Breast epithelium (tissue), 4 donors: ENCODE data around the gene ICAM2. TPM values are rescaled to one million over a fixed set of nuclear protein-coding genes. Genes with fewer than 3 reads are reported as not detected.

Experiments used
- DNase-seq, 2 donors: peaks; one replicate each; pipeline ENCODE4 v3.0.0-alpha.2; 2019; ENCODE audit warnings: low spot score in 2 of 2
- H3K27ac ChIP-seq, 2 donors: fragments of 200-600 bp; sonication (generic) in 1 of 2; one replicate each; pipeline ENCODE4 v1.5.1; 2016 to 2019; ENCODE audit warnings: mild to moderate bottlenecking in 1 of 2
- H3K27me3 ChIP-seq, 2 donors: fragments of 200-600 bp; sonication (generic) in 1 of 2; one replicate each; pipeline versions ENCODE4 v1.5.1 to v1.6.0; 2017 to 2019; ENCODE audit warnings: control low read depth in 1 of 2, mild to moderate bottlenecking in 1 of 2
- H3K36me3 ChIP-seq: fragments of 200-600 bp; one replicate; pipeline ENCODE4 v1.5.1; 2019
- H3K4me1 ChIP-seq, 2 donors: fragments of 200-600 bp; sonication (generic); one replicate each; pipeline ENCODE4 v1.5.1; 2016 to 2019; ENCODE audit warnings: control low read depth in 1 of 2
- H3K4me3 ChIP-seq, 3 donors: fragments of 200-600 bp; sonication (generic); 1 replicate in 2 of 3; 2 replicates in 1 of 3; pipeline ENCODE4 v1.5.1; 2016 to 2019; ENCODE audit warnings: mild to moderate bottlenecking in 3 of 3, moderate library complexity in 2 of 3
- H3K9me3 ChIP-seq, 2 donors: fragments of 200-600 bp; sonication (generic) in 1 of 2; one replicate each; pipeline ENCODE4 v1.5.1; 2016 to 2019; ENCODE audit warnings: control low read depth in 1 of 2
- POLR2A ChIP-seq: fragments of 450-650 bp; IDR thresholded peaks from one replicate; pipeline ENCODE4 v1.6.1; 2016; ENCODE audit warnings: antibody characterized with exemption, mild to moderate bottlenecking, moderate library complexity
- POLR2AphosphoS5 ChIP-seq, 3 donors: sonication (generic); formaldehyde crosslinking; IDR thresholded peaks; one replicate each; pipeline ENCODE4 v1.6.1; 2017; ENCODE audit warnings: antibody characterized with exemption in 3 of 3
- intact Hi-C: fragments of 100-400 bp; cut with DNase I; formaldehyde crosslinking; loops from one replicate; pipeline ENCODE4 v1.15.1; 2023; ENCODE audit warnings: low total_unique reads
- total RNA-seq, 3 donors: library from RNA; depleted of rRNA; stranded (reverse); fragments of >200 nt; gene quantifications; one replicate each; pipeline ENCODE4 v1.1.0, GENCODE V29; 2016
- TF ChIP-seq, protein P1 (sequence below), 3 donors: fragments of 450-650 bp; IDR thresholded peaks; one replicate each; pipeline ENCODE4 v1.5.1; 2016 to 2017; ENCODE audit warnings: antibody characterized with exemption in 3 of 3, mild to moderate bottlenecking in 3 of 3, moderate library complexity in 3 of 3

ICAM2 gene
- total RNA-seq, 3 donors from 2014 or later = 26.1 to 106 (median 32.2) TPM

DNA sequence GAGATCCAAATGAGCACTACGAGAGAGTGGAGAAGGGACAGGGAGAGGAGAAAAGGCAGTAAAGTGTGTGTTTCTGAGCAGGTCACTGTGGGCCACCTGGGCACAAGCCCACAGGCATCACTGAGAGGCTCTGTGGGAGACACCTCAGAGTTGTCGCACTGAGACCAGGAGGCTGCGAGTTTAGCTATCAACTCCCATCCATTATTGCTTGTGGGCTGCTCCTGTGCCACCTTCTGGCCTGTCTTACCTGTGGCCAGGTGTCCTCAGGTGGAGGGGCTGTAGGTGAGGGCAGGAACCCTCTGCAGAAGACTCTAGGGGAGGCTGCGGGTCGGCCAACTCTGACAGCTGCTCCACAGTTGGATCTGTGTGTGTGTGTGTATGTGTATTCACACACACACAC, 24.8 kb downstream of the ICAM2 start:
- intact Hi-C loops = no loop called here
- Histone ChIP-seq H3K4me1 (peaks cover 1 to 8% of the 10 kb centered on the region in 2 donors), H3K27me3 (no peaks in the 10 kb centered on the region), H3K27ac (no peak overlapping the region), H3K36me3 (no peaks in the 10 kb centered on the region), H3K4me3 (no peak overlapping the region), H3K9me3 (no peaks in the 10 kb centered on the region)
- DNase-seq = peak in 1 of 2 donors; percentile 22
- TF ChIP-seq POLR2A (no peak), POLR2AphosphoS5 (IDR thresholded peaks at IDR 0.05) (no peak)
- TF ChIP-seq, protein P1, sequence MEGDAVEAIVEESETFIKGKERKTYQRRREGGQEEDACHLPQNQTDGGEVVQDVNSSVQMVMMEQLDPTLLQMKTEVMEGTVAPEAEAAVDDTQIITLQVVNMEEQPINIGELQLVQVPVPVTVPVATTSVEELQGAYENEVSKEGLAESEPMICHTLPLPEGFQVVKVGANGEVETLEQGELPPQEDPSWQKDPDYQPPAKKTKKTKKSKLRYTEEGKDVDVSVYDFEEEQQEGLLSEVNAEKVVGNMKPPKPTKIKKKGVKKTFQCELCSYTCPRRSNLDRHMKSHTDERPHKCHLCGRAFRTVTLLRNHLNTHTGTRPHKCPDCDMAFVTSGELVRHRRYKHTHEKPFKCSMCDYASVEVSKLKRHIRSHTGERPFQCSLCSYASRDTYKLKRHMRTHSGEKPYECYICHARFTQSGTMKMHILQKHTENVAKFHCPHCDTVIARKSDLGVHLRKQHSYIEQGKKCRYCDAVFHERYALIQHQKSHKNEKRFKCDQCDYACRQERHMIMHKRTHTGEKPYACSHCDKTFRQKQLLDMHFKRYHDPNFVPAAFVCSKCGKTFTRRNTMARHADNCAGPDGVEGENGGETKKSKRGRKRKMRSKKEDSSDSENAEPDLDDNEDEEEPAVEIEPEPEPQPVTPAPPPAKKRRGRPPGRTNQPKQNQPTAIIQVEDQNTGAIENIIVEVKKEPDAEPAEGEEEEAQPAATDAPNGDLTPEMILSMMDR (IDR thresholded peaks at IDR 0.05) = no peak

DNA sequence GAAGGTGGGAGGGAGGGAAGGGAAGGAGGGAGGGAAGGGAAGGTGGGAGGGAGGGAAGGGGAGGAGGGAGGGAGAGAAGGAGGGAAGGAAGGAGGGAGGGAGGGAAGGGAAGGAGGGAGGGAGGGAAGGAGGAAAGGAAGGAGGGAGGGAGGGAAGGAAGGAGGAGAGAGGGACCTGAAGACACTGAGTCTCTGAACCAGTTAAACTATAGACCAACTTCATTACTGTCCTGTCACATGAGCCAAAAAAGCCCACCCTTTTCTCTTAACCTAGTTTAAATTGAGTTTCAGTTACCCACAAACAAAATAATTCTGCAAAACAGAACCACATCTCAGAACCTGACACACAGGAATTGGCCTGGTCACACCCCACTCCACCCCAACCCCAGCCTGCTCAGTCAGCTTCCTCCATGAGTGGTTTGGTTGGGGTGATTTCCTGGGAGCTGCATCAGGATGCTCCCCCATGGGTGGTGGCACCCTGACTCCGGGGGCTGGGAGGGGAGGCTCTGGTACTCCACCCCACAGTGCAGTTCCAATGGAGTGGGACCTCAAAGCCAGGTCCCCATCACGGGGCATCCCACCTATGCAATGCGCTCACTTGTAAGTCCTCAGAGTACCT, 27.0 kb downstream of the ICAM2 start:
- TF ChIP-seq, protein P1 (IDR thresholded peaks at IDR 0.05) = no peak
- no peak for TF ChIP-seq POLR2A
- TF ChIP-seq POLR2AphosphoS5 (IDR thresholded peaks at IDR 0.05) = no peak
- intact Hi-C loops = no loop called here
- H3K4me1 ChIP-seq = peaks cover 4 to 9% of the 10 kb centered on the region in 2 donors
- peaks cover 0 to 7% of the 10 kb centered on the region in 2 donors for H3K27me3 ChIP-seq
- H3K9me3 ChIP-seq = no peaks in the 10 kb centered on the region
- DNase-seq = peak in 1 of 2 donors; percentile 50
- no peak overlapping the region for H3K27ac ChIP-seq
- no peaks in the 10 kb centered on the region for H3K36me3 ChIP-seq
- H3K4me3 ChIP-seq = no peak overlapping the region

DNA sequence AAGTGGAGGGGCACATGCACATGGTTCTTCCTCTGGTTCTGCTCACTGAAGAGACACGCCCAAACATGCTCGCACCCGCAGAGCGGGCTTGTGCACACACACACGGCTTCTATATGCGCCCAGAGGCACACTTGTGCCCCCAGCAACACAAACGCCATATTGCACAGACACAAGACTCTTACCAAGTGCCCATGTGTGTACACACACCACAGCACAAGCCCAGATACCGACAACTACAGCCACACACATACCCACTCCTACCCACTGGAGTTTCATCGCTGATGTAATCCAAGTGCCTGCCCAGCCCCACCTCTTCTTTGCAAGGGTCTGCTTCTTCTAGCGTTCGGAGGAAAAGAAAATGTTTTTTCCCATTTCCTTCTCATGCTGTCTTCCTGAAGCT, 28.8 kb downstream of the ICAM2 start:
- intact Hi-C loops = no loop called here
- DNase-seq = peak in 1 of 2 donors; percentile 24
- H3K27me3 ChIP-seq = peaks cover 0 to 7% of the 10 kb centered on the region in 2 donors
- H3K9me3 ChIP-seq = no peaks in the 10 kb centered on the region
- no peak overlapping the region for H3K4me3 ChIP-seq
- no peak for TF ChIP-seq POLR2AphosphoS5 (IDR thresholded peaks at IDR 0.05)
- TF ChIP-seq, protein P1 (IDR thresholded peaks at IDR 0.05) = no peak
- no peak for TF ChIP-seq POLR2A
- no peaks in the 10 kb centered on the region for H3K36me3 ChIP-seq
- H3K27ac ChIP-seq = no peak overlapping the region
- H3K4me1 ChIP-seq = peaks cover 0 to 9% of the 10 kb centered on the region in 2 donors

DNA sequence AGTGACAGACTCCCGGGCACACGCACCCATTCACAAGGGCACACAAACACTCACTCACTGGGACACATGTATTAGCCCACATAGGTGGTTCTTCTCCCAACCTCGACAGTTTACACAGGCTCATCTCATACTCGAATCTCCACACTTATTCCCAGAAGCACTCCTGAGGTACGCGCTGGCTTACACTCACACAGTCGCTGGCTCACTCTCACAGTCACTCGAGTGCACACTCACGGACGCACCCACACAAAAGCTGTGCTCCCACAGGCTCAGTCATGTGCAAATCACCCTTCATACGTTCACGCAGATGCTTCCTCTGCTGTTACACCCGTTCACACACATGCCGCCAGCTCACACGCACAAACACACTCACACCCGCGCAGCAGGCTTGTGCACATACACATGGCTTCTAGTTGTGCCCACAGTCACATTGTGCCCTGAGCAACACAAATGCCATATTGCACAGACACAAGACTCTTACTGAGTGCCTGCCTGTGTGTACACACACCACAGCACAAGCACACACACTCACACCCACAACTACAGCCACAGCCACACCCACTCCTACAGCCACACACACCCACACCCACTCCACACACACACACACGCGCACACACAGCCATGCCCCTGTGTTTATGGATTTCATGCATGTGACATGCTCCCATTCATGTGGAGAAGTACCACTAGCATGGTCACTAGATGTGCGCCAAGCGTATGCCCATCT, 30.6 kb downstream of the ICAM2 start:
- peaks cover under 1 to 9% of the 10 kb centered on the region in 2 donors for H3K4me1 ChIP-seq
- no peak overlapping the region for H3K4me3 ChIP-seq
- DNase-seq = no peak
- H3K27ac ChIP-seq = no peak overlapping the region
- peaks cover 0 to 7% of the 10 kb centered on the region in 2 donors for H3K27me3 ChIP-seq
- H3K9me3 ChIP-seq = no peaks in the 10 kb centered on the region
- H3K36me3 ChIP-seq = no peaks in the 10 kb centered on the region
- intact Hi-C loops = no loop called here
- TF ChIP-seq POLR2A (no peak), POLR2AphosphoS5 (IDR thresholded peaks at IDR 0.05) (no peak)
- TF ChIP-seq, protein P1 (IDR thresholded peaks at IDR 0.05) = no peak
